Activated CD4-positive, alpha-beta T cell treated with anti-CD3 and anti-CD28 coated beads for 4 hours (primary cell): Measurements from ENCODE around the gene GALNTL6.

Experiments used
- DNase-seq, 2 donors: peaks; one replicate each; pipeline ENCODE4 v3.0.0-alpha.2; 2020

Gene GALNTL6

GRCh38 chr4:172009446-172010230, 196.4 kb downstream of the GALNTL6 start:
- DNase-seq = no peak

- DNase-seq = no peak
Observed at GRCh38 chr4:172011196-172011595, 198.0 kb downstream of the GALNTL6 start.

- no peak for DNase-seq
Observed at GRCh38 chr4:172018358-172018757, 205.2 kb downstream of the GALNTL6 start.

- DNase-seq = no peak
Observed at GRCh38 chr4:172035562-172035961, 222.4 kb downstream of the GALNTL6 start.

- no peak for DNase-seq
Observed at GRCh38 chr4:172040766-172041165, 227.6 kb downstream of the GALNTL6 start.

- DNase-seq = no peak
Observed at GRCh38 chr4:172042714-172043114, 229.5 kb downstream of the GALNTL6 start.

- DNase-seq = no peak
Observed at GRCh38 chr4:172045981-172046380, 232.8 kb downstream of the GALNTL6 start.

- DNase-seq = no peak
Observed at GRCh38 chr4:172048666-172049065, 235.5 kb downstream of the GALNTL6 start.

GRCh38 chr4:172050911-172051310, 237.7 kb downstream of the GALNTL6 start:
- DNase-seq = no peak

- DNase-seq = no peak
Observed at GRCh38 chr4:172055046-172055445, 241.8 kb downstream of the GALNTL6 start.

GRCh38 chr4:172055498-172055897, 242.3 kb downstream of the GALNTL6 start:
- no peak for DNase-seq

- DNase-seq = no peak
Observed at GRCh38 chr4:172061204-172061603, 248.0 kb downstream of the GALNTL6 start.

- no peak for DNase-seq
Observed at GRCh38 chr4:172068506-172068905, 255.3 kb downstream of the GALNTL6 start.

GRCh38 chr4:172073590-172073989, 260.4 kb downstream of the GALNTL6 start:
- no peak for DNase-seq

GRCh38 chr4:172083272-172083671, 270.1 kb downstream of the GALNTL6 start:
- no peak for DNase-seq

GRCh38 chr4:172088556-172088955, 275.4 kb downstream of the GALNTL6 start:
- no peak for DNase-seq

GRCh38 chr4:172095161-172095560, 282.0 kb downstream of the GALNTL6 start:
- no peak for DNase-seq

- no peak for DNase-seq
Observed at GRCh38 chr4:172096786-172097185, 283.6 kb downstream of the GALNTL6 start.

GRCh38 chr4:172099376-172099775, 286.2 kb downstream of the GALNTL6 start:
- no peak for DNase-seq

- DNase-seq = no peak
Observed at GRCh38 chr4:172103456-172103855, 290.3 kb downstream of the GALNTL6 start.

- DNase-seq = no peak
Observed at GRCh38 chr4:172104539-172104938, 291.3 kb downstream of the GALNTL6 start.

GRCh38 chr4:172105918-172106317, 292.7 kb downstream of the GALNTL6 start:
- no peak for DNase-seq

- no peak for DNase-seq
Observed at GRCh38 chr4:172109466-172109865, 296.3 kb downstream of the GALNTL6 start.

- DNase-seq = no peak
Observed at GRCh38 chr4:172124656-172125308, 311.6 kb downstream of the GALNTL6 start.

- no peak for DNase-seq
Observed at GRCh38 chr4:172125443-172125842, 312.2 kb downstream of the GALNTL6 start.
